ENCODE results near the gene SPATS1. TPM values are rescaled to one million over a fixed set of nuclear protein-coding genes. Genes with fewer than 3 reads are reported as not detected.

SPATS1 gene
- total RNA-seq, 1 donor from 2014 or later: not detected

DNA sequence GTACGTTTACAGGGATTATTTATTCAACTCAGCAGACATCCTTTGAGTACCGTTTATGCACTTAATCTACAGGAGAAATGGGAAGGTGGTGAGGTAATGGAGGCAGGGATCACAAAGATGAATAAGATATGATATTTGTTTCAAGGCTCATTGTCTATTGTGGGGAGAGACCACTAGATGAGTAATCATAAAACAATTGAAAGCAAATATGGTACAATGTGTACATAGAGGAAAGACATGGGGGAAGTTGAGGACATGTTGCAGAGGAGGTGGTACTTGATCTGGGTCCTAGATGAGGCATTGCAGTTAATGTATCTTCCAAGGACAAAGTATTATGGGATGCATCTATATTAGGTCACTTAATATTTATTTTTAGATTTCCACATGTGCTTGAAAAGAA is 31.3 kb downstream of the SPATS1 start:
- no peak for DNase-seq
- intact Hi-C loops (cut with micrococcal nuclease): no loop called here

DNA sequence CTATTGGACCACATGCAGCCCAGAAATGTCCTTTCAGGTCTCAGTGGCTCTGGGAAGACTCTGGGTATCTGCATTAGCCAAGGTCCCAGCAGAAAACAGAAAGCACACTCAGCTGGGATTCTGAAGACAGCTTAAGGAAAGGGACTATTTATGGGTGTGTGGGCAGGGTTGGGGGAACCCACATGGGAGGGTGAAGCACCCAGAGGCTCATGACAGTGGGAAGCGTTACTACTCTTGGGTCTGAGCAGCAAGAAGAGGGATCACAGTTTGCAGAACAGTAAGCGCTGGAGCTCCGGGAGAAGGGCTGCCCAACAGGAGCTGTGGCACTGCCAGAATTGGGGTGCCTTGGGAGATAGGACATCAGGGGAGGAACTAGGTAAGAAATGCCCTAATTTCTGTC is 32.6 kb downstream of the SPATS1 start:
- H3K4me3 Mint-ChIP-seq: no peak overlapping the region
- ChIA-PET CTCF (no interaction called here), POLR2A (no interaction called here)
- no peak overlapping the region for H3K27ac Mint-ChIP-seq
- H3K4me1 Mint-ChIP-seq: no peaks in the 10 kb centered on the region
- no peaks in the 10 kb centered on the region for H3K36me3 Mint-ChIP-seq (ENCODE audit: low read depth)
- DNase-seq (no peak), ATAC-seq (ENCODE audit: low read depth) (no peak)
- intact Hi-C loops (cut with micrococcal nuclease): no loop called here
- TF ChIP-seq, protein P1, sequence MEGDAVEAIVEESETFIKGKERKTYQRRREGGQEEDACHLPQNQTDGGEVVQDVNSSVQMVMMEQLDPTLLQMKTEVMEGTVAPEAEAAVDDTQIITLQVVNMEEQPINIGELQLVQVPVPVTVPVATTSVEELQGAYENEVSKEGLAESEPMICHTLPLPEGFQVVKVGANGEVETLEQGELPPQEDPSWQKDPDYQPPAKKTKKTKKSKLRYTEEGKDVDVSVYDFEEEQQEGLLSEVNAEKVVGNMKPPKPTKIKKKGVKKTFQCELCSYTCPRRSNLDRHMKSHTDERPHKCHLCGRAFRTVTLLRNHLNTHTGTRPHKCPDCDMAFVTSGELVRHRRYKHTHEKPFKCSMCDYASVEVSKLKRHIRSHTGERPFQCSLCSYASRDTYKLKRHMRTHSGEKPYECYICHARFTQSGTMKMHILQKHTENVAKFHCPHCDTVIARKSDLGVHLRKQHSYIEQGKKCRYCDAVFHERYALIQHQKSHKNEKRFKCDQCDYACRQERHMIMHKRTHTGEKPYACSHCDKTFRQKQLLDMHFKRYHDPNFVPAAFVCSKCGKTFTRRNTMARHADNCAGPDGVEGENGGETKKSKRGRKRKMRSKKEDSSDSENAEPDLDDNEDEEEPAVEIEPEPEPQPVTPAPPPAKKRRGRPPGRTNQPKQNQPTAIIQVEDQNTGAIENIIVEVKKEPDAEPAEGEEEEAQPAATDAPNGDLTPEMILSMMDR (IDR thresholded peaks at IDR 0.05): no peak
- no peaks in the 10 kb centered on the region for H3K9me3 Mint-ChIP-seq
- H3K27me3 Mint-ChIP-seq: peaks cover 12% of the 10 kb centered on the region

More for the DNA sequence above, 31.3 kb downstream of the SPATS1 start:
- CTCF ChIA-PET: no interaction called here
- POLR2A ChIA-PET: no interaction called here
- TF ChIP-seq, protein P1 (IDR thresholded peaks at IDR 0.05): no peak
- Mint-ChIP-seq H3K36me3 (ENCODE audit: low read depth) (no peaks in the 10 kb centered on the region), H3K27ac (no peak overlapping the region), H3K27me3 (peaks cover 12% of the 10 kb centered on the region), H3K4me1 (no peaks in the 10 kb centered on the region), H3K9me3 (no peaks in the 10 kb centered on the region), H3K4me3 (no peak overlapping the region)
- no peak for ATAC-seq (ENCODE audit: low read depth)

DNA sequence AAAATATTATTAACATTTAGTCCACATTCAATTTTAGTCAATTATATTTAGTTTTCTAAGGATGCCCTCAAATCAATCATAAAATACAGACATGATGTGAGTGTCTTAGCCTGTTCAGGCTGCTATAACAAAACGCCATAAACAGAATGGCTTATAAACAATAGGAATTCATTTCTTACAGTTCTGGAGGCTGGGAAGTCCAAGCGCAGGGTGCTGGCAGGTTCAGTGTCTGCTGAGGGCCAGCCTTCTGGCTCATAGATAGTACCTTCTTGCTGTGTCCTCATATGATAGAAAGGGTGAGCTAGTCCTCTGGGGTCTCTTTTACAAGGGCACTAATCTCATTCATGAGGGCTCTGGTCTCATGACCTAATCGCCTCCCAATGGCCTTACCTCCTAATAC is 35.0 kb downstream of the SPATS1 start:
- Mint-ChIP-seq H3K27me3 (peaks cover 12% of the 10 kb centered on the region), H3K9me3 (no peaks in the 10 kb centered on the region), H3K27ac (no peak overlapping the region), H3K4me3 (no peak overlapping the region), H3K36me3 (ENCODE audit: low read depth) (no peaks in the 10 kb centered on the region), H3K4me1 (no peaks in the 10 kb centered on the region)
- intact Hi-C loops (cut with micrococcal nuclease): no loop called here
- ChIA-PET POLR2A (no interaction called here), CTCF (no interaction called here)
- TF ChIP-seq, protein P1 (IDR thresholded peaks at IDR 0.05): no peak
- no peak for ATAC-seq (ENCODE audit: low read depth)
- DNase-seq: no peak

DNA sequence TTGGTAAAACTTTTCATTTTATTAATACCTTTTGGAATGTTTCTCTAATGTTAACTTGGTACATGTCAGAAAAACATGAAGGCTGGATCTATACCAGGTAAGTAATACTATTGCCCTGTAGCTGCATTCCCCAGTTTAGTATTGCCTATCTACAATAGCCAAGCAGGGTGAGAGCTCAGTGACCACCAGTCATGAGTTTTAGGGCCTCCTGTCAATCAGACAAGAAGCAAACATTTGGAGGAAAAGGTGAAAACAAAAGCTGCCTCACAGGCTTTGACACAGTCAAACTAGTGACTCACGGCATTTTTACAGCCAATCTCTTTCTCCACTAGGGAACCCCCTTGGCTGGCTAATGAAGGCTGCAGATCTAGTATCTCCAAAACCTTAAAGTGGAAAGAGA is 35.5 kb downstream of the SPATS1 start:
- DNase-seq (no peak), ATAC-seq (ENCODE audit: low read depth) (no peak)
- H3K36me3 Mint-ChIP-seq (ENCODE audit: low read depth): no peaks in the 10 kb centered on the region
- intact Hi-C loops (cut with micrococcal nuclease): no loop called here
- CTCF ChIA-PET: no interaction called here
- H3K27ac Mint-ChIP-seq: no peak overlapping the region
- POLR2A ChIA-PET: no interaction called here
- no peaks in the 10 kb centered on the region for H3K9me3 Mint-ChIP-seq
- H3K27me3 Mint-ChIP-seq: peaks cover 9% of the 10 kb centered on the region
- H3K4me1 Mint-ChIP-seq: no peaks in the 10 kb centered on the region
- TF ChIP-seq, protein P1 (IDR thresholded peaks at IDR 0.05): no peak
- no peak overlapping the region for H3K4me3 Mint-ChIP-seq

DNA sequence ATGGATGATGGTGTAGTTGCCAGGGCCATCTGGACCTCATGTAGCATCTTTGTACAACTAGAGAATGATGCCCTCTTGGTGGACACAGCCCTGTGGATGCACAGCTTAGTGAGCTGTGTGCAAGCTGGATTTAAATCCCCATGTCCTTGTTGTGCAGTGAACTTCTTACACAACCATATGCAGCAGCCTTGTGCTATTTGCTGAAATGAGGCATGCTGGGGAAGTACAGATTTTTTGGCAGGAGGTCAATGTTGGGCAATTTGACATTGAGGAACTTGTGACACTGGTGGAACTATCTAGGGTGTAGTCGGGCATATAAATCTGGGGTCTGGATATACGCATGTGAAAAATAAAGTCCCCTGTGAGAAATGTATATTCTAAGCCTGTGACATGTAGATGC is 39.3 kb downstream of the SPATS1 start:
- H3K27ac Mint-ChIP-seq: no peak overlapping the region
- H3K36me3 Mint-ChIP-seq (ENCODE audit: low read depth): no peaks in the 10 kb centered on the region
- TF ChIP-seq, protein P1 (IDR thresholded peaks at IDR 0.05): no peak
- DNase-seq (no peak), ATAC-seq (ENCODE audit: low read depth) (no peak)
- intact Hi-C loops (cut with micrococcal nuclease): loop anchor here (10.0 kb wide), 1 partner anchor 807 kb away; the partner anchor contains the start of genes POLH and XPO5
- ChIA-PET POLR2A (no interaction called here), CTCF (no interaction called here)
- peaks cover 4% of the 10 kb centered on the region for H3K4me1 Mint-ChIP-seq
- H3K9me3 Mint-ChIP-seq: no peaks in the 10 kb centered on the region
- no peaks in the 10 kb centered on the region for H3K27me3 Mint-ChIP-seq
- no peak overlapping the region for H3K4me3 Mint-ChIP-seq
